SK-N-SH (cell line): ENCODE data around the gene SUPT3H. TPM values are rescaled to one million over a fixed set of nuclear protein-coding genes. Genes with fewer than 3 reads are reported as not detected.
A peak's percentile ranks its signal among the peaks of the same experiment; 100 is the strongest.

ENCODE experiments used
- CTCF ChIA-PET: fragments of 300-600, 350-600 bp; formaldehyde crosslinking; extraction: SDS; loops from one replicate; lab custom pipeline; 2021; lab: Yijun Ruan, JAX
- POLR2A ChIA-PET: fragments of 350-600 bp; sonication (Branson Sonifier 250); formaldehyde crosslinking; extraction: SDS; loops from one replicate; lab custom pipeline; 2020; ENCODE audit warnings: antibody characterized with exemption, inconsistent platforms; lab: Yijun Ruan, JAX
- DNase-seq: peaks from one replicate; pipeline ENCODE4 v3.0.0; 2012
- H2AFZ ChIP-seq: fragments of 200-600 bp; sonication (generic); 2 replicates; pipeline ENCODE4 v1.8.1; 2016; ENCODE audit warnings: antibody characterized with exemption, mild to moderate bottlenecking, low read depth
- H3F3A ChIP-seq: fragments of 200-600 bp; sonication (generic); replicated peaks from 2 replicates; pipeline ENCODE3; 2016; ENCODE audit warnings: antibody characterized with exemption, mild to moderate bottlenecking; ENCODE audit not compliant: insufficient read depth
- H3K27ac ChIP-seq, 2 experiments: fragments of 200-500 bp in 1 of 2; fragments of 200-600 bp in 1 of 2; sonication (Bioruptor generic) in 1 of 2; sonication (generic), shearing (Covaris generic) in 1 of 2; 2 replicates each; pipeline versions ENCODE4 v1.5.1 to v1.6.1; 2014 to 2016; ENCODE audit warnings: low read depth in 2 of 2, inconsistent platforms in 1 of 2, low read length in 1 of 2, mild to moderate bottlenecking in 1 of 2, mixed read lengths in 1 of 2
- H3K27me3 ChIP-seq: fragments of 200-600 bp; sonication (generic), shearing (Covaris generic); 2 replicates; pipeline ENCODE4 v1.6.1; 2016; ENCODE audit warnings: mixed run types; ENCODE audit not compliant: insufficient read depth
- H3K36me3 ChIP-seq, 2 experiments: fragments of 200-500 bp in 1 of 2; fragments of 200-600 bp in 1 of 2; sonication (Bioruptor generic) in 1 of 2; sonication (generic) in 1 of 2; replicated peaks in 1 of 2; 2 replicates each; pipeline versions ENCODE3 to v1.5.1; 2014 to 2016; ENCODE audit warnings: low read length in 1 of 2, mild to moderate bottlenecking in 1 of 2; ENCODE audit not compliant: insufficient read depth in 2 of 2, control insufficient read depth in 1 of 2
- H3K4me1 ChIP-seq, 2 experiments: fragments of 200-500 bp in 1 of 2; fragments of 200-600 bp in 1 of 2; sonication (Bioruptor generic) in 1 of 2; sonication (generic), shearing (Covaris generic) in 1 of 2; 2 replicates each; pipeline versions ENCODE4 v1.5.1 to v1.6.1; 2014 to 2016; ENCODE audit warnings: low read depth in 1 of 2, low read length in 1 of 2, mixed run types in 1 of 2; ENCODE audit not compliant: insufficient read depth in 2 of 2, control insufficient read depth in 1 of 2
- H3K4me2 ChIP-seq: fragments of 200-600 bp; sonication (generic), shearing (Covaris generic); 2 replicates; pipeline ENCODE4 v1.6.1; 2017; ENCODE audit warnings: mixed run types
- H3K4me3 ChIP-seq, 2 experiments: fragments of 200-500 bp in 1 of 2; fragments of 200-600 bp in 1 of 2; sonication (Bioruptor generic) in 1 of 2; sonication (generic), shearing (Covaris generic) in 1 of 2; 2 replicates each; pipeline versions ENCODE4 v1.5.1 to v1.8.1; 2014 to 2016; ENCODE audit warnings: low read depth in 2 of 2, inconsistent platforms in 1 of 2, low read length in 1 of 2, mild to moderate bottlenecking in 1 of 2, mixed read lengths in 1 of 2, moderate library complexity in 1 of 2
- H3K79me2 ChIP-seq: fragments of 200-600 bp; sonication (generic); 2 replicates; pipeline ENCODE4 v1.8.1; 2017; ENCODE audit warnings: mild to moderate bottlenecking; ENCODE audit not compliant: insufficient read depth
- H3K9ac ChIP-seq: fragments of 200-600 bp; sonication (generic); 2 replicates; pipeline ENCODE4 v1.6.1; 2017; ENCODE audit warnings: mixed run types
- H3K9me2 ChIP-seq: fragments of 200-600 bp; sonication (generic); 2 replicates; pipeline ENCODE4 v1.6.1; 2017; ENCODE audit warnings: mixed run types
- H3K9me3 ChIP-seq: fragments of 200-600 bp; sonication (generic); 2 replicates; pipeline ENCODE4 v1.6.1; 2017; ENCODE audit warnings: mixed run types, mild to moderate bottlenecking, moderate library complexity
- H4K20me1 ChIP-seq: fragments of 200-600 bp; sonication (generic); 2 replicates; pipeline ENCODE4 v1.6.1; 2017; ENCODE audit warnings: mild to moderate bottlenecking, mixed run types; ENCODE audit not compliant: insufficient read depth
- CHD2 ChIP-seq: fragments of 150-350 bp; IDR thresholded peaks from 2 replicates; pipeline ENCODE4 v1.6.1; 2018; ENCODE audit warnings: low read length; ENCODE audit not compliant: partially characterized antibody
- EZH2phosphoT487 ChIP-seq: fragments of 200-600 bp; sonication (generic); IDR thresholded peaks from 2 replicates; pipeline ENCODE4 v1.6.1; 2017; ENCODE audit warnings: low read depth, mixed run types, mild to moderate bottlenecking, antibody characterized with exemption, moderate library complexity, borderline replicate concordance
- MEF2A ChIP-seq: IDR thresholded peaks from 2 replicates; pipeline ENCODE4 v1.4.0; 2012; ENCODE audit warnings: low read depth, borderline replicate concordance
- POLR2AphosphoS5 ChIP-seq: IDR thresholded peaks from 2 replicates; pipeline ENCODE4 v1.6.1; 2012; ENCODE audit warnings: low read depth, low read length
- RAD21 ChIP-seq: IDR thresholded peaks from 2 replicates; pipeline ENCODE4 v1.6.1; 2012; ENCODE audit warnings: mild to moderate bottlenecking, low read length
- RXRA ChIP-seq: IDR thresholded peaks from 2 replicates; pipeline ENCODE4 v1.4.0; 2012; ENCODE audit warnings: low read depth, mild to moderate bottlenecking, borderline replicate concordance
- SMC3 ChIP-seq: IDR thresholded peaks from 2 replicates; pipeline ENCODE4 v1.6.1; 2012; ENCODE audit warnings: low read depth, low read length, improper control_type of control experiment
- TAF1 ChIP-seq: IDR thresholded peaks from 2 replicates; pipeline ENCODE4 v1.6.1; 2012; ENCODE audit warnings: low read depth, mild to moderate bottlenecking, low read length, moderate library complexity, borderline replicate concordance
- TCF12 ChIP-seq: IDR thresholded peaks from 2 replicates; pipeline ENCODE4 v1.4.0; 2012
- TEAD4 ChIP-seq: IDR thresholded peaks from 2 replicates; pipeline ENCODE4 v1.4.0; 2012; ENCODE audit warnings: mild to moderate bottlenecking, borderline replicate concordance; ENCODE audit not compliant: insufficient read depth
- WGBS: methylation state at CpG from one replicate; pipeline ENCODE4 v1.1.6; 2017; ENCODE audit warnings: low lambda C conversion rate; 5-methylcytosine and 5-hydroxymethylcytosine counted together
- polyA plus RNA-seq, 3 experiments: library from polyadenylated mRNA; depleted of rRNA; stranded (reverse); fragments of >200 nt; gene quantifications; 2 replicates each; pipeline ENCODE4 v1.2.3, GENCODE V29; 2012
- TF ChIP-seq, protein P1 (sequence below): IDR thresholded peaks from 2 replicates; pipeline ENCODE4 v1.4.0; 2012; ENCODE audit warnings: low read depth
- TF ChIP-seq, protein P2 (sequence below): IDR thresholded peaks from 2 replicates; pipeline ENCODE4 v1.4.0; 2012; ENCODE audit warnings: low read depth, borderline replicate concordance
- TF ChIP-seq, protein P3 (sequence below): fragments of 200-600 bp; sonication (generic); IDR thresholded peaks from 2 replicates; pipeline ENCODE4 v1.6.1; 2017; ENCODE audit warnings: antibody characterized with exemption, mild to moderate bottlenecking, moderate library complexity

SUPT3H gene
- polyA plus RNA-seq, 1 of the 3 experiments (the other 2 are of a cell fraction): 10.9 TPM

DNA sequence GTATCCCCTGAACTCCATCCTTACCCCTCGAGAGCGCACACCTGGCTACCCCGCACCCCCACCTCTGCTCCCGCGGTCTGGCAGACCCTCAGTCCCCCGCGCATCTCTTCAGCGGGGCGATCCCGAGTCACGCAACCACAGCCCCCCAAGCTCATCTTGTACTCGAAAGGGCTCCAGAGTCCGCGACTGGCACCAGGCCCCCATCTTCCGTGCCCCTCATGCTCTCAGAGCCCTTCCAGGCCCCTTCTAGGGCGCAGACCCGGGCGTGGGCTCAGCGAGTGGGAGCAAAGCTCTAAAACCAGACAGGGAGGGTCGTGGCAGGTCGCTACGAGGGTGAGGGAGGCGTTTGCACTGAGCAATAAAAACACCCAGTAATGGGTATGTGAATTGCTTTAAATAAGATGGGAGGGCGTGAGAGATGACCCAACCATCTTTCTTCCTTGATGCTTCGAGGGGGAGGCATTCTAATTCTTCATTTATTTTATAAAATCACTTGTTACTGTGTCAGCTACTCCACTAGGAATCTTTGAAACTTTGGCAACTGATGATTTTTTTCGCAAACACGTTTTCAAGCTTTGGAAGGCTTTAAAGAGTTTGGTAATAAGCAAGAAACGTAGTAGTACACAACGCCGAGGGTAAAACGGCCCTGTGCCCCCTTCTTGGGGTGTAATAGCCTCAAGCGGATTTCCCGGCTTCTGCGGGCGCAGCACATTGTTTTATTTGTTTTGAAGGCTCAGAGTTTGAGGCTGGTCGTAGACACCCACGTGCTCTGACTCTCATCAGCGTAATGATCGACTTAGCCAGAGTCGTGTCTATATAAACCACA lies 42.6 kb upstream of the SUPT3H start:
- H3K9ac ChIP-seq: peak overlapping the region; percentile 79; the same call in 1 of the 2 replicates
- peaks cover 7 to 20% of the 10 kb centered on the region in 2 experiments; a peak in 2 of 4 replicates for H3K4me1 ChIP-seq
- peak overlapping the region; percentile 79 for H2AFZ ChIP-seq
- TF ChIP-seq CHD2: no peak
- TF ChIP-seq, protein P1, sequence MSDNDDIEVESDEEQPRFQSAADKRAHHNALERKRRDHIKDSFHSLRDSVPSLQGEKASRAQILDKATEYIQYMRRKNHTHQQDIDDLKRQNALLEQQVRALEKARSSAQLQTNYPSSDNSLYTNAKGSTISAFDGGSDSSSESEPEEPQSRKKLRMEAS: peak; percentile 86
- H3F3A ChIP-seq: no peaks in the 10 kb centered on the region
- ChIA-PET POLR2A (interaction anchor here (0.7 to 1.9 kb wide), 2 partner anchors 42 to 123 kb away, joined by 3 to 7 read pairs; partner anchors contain the start of gene SUPT3H), CTCF (interaction anchor here (0.6 to 2.0 kb wide), 5 partner anchors 301 to 1133 kb away, joined by 3 to 13 read pairs (median 6); no protein-coding TSS in a partner anchor)
- H3K9me2 ChIP-seq: no peaks in the 10 kb centered on the region
- H3K4me2 ChIP-seq: peak overlapping the region; percentile 93
- peaks cover 31% of the 10 kb centered on the region for H3K79me2 ChIP-seq
- peak; percentile 19 for DNase-seq
- no peaks in the 10 kb centered on the region for H3K9me3 ChIP-seq
- peak overlapping the region; percentile 61 to 89; a peak in 3 of 4 replicates for H3K4me3 ChIP-seq
- H3K36me3 ChIP-seq: no peaks in the 10 kb centered on the region
- H4K20me1 ChIP-seq: no peaks in the 10 kb centered on the region
- no peak overlapping the region for H3K27ac ChIP-seq
- 18% methylated on average over 38 of the region's 40 CpGs for WGBS
- H3K27me3 ChIP-seq: no peaks in the 10 kb centered on the region

DNA sequence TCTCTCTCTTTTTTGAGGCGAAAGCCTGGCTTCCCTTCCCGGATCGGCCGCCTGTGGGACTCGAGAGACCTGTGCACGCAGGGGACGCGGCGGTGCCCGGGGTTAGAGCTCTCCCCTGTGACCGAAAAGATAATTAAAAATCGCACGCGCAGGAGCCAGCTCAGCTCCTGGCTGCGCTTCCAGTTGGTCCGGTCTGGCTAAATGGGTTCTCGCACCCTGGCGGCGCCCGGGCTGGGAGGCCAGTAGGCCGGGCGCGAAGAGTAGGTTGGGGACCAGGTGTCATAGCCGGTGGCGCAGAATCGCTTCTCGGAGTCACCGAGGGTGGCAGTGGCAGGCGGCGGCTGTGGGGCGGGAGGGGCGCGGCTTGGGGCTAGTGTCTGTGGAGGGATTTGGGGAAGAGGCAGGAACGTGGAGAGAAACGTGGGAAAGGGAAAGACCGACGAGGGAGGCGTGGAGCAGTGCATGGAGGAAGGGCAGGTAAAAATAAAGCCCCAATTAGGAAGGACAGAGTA lies 41.9 kb upstream of the SUPT3H start:
- ChIA-PET CTCF (interaction anchor here (0.6 to 2.0 kb wide), 4 partner anchors 302 to 944 kb away, joined by 3 to 13 read pairs (median 6); no protein-coding TSS in a partner anchor), POLR2A (interaction anchor here (1.9 kb wide), 1 partner anchor 42 kb away, joined by 7 read pairs; the partner anchor contains the start of gene SUPT3H)
- Histone ChIP-seq H3K4me1 (peaks cover 7 to 16% of the 10 kb centered on the region in 2 experiments; a peak in 2 of 4 replicates), H3K9ac (peak overlapping the region; percentile 29; the same call in 1 of the 2 replicates), H3K27me3 (no peaks in the 10 kb centered on the region), H3K4me3 (peak overlapping the region; percentile 61 to 89; a peak in 3 of 4 replicates), H3K27ac (no peak overlapping the region), H3F3A (no peaks in the 10 kb centered on the region), H3K79me2 (peaks cover 27% of the 10 kb centered on the region), H3K9me3 (no peaks in the 10 kb centered on the region), H2AFZ (peak overlapping the region; percentile 79), H3K36me3 (no peaks in the 10 kb centered on the region), H3K4me2 (peak overlapping the region; percentile 93), H4K20me1 (no peaks in the 10 kb centered on the region), H3K9me2 (no peaks in the 10 kb centered on the region)
- TF ChIP-seq, protein P2, sequence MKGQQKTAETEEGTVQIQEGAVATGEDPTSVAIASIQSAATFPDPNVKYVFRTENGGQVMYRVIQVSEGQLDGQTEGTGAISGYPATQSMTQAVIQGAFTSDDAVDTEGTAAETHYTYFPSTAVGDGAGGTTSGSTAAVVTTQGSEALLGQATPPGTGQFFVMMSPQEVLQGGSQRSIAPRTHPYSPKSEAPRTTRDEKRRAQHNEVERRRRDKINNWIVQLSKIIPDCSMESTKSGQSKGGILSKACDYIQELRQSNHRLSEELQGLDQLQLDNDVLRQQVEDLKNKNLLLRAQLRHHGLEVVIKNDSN: no peak
- TF ChIP-seq, protein P3, sequence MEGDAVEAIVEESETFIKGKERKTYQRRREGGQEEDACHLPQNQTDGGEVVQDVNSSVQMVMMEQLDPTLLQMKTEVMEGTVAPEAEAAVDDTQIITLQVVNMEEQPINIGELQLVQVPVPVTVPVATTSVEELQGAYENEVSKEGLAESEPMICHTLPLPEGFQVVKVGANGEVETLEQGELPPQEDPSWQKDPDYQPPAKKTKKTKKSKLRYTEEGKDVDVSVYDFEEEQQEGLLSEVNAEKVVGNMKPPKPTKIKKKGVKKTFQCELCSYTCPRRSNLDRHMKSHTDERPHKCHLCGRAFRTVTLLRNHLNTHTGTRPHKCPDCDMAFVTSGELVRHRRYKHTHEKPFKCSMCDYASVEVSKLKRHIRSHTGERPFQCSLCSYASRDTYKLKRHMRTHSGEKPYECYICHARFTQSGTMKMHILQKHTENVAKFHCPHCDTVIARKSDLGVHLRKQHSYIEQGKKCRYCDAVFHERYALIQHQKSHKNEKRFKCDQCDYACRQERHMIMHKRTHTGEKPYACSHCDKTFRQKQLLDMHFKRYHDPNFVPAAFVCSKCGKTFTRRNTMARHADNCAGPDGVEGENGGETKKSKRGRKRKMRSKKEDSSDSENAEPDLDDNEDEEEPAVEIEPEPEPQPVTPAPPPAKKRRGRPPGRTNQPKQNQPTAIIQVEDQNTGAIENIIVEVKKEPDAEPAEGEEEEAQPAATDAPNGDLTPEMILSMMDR: peak; percentile 33; the same call in 1 of the 2 replicates
- TF ChIP-seq, protein P1: peak; percentile 39; the same call in 1 of the 2 replicates
- no peak for TF ChIP-seq RXRA
- no peak for TF ChIP-seq POLR2AphosphoS5
- TF ChIP-seq EZH2phosphoT487: no peak
- TF ChIP-seq TEAD4: no peak
- TF ChIP-seq SMC3: peak; percentile 46
- TF ChIP-seq RAD21: peak; percentile 67
- no peak for TF ChIP-seq TAF1
- no peak for TF ChIP-seq TCF12
- TF ChIP-seq MEF2A: no peak
- DNase-seq: peak; percentile 55
- 10% methylated on average over 21 of the region's 38 CpGs for WGBS
